ENCODE measurements around the gene LIME1.

LIME1 gene

GRCh38 chr20:63783970-63784369 lies 47.5 kb downstream of the LIME1 start:
- Histone ChIP-seq H3K79me1 (ENCODE audit: low read depth, low read length) (peaks cover 10% of the 10 kb centered on the region), H2BK12ac (ENCODE audit: low read length) (no peak overlapping the region), H3K23ac (ENCODE audit: low read depth, low read length, poor library complexity) (peak overlapping the region; percentile 55), H4K8ac (ENCODE audit: low read depth, low read length) (no peak overlapping the region), H3K9ac (ENCODE audit: low read depth, low read length, poor library complexity) (no peak overlapping the region), H3K4me1 (ENCODE audit: control insufficient read depth in 2 of 2, insufficient read depth in 1 of 2, low read depth in 1 of 2, low read length in 2 of 2) (peaks cover 0 to 7% of the 10 kb centered on the region in 2 donors), H3K4ac (ENCODE audit: low read length) (no peak overlapping the region), H3K18ac (ENCODE audit: low read length) (no peak overlapping the region), H3K27me3 (ENCODE audit: control insufficient read depth in 3 of 3, insufficient read depth in 3 of 3, low read depth in 1 of 3, low read length in 3 of 3) (no peaks in the 10 kb centered on the region), H4K91ac (ENCODE audit: low read depth, low read length, poor library complexity) (no peak overlapping the region), H3K14ac (ENCODE audit: low read length) (no peak overlapping the region), H2BK5ac (ENCODE audit: low read length) (peak overlapping the region; percentile 22), H2BK15ac (ENCODE audit: low read length) (no peak overlapping the region), H3K27ac (replicated peaks; ENCODE audit: low read length) (no peak overlapping the region), H3K36me3 (replicated peaks in 1 of 2; ENCODE audit: control insufficient read depth in 2 of 2, insufficient read depth in 2 of 2, low read length in 2 of 2) (peaks cover 1 to 33% of the 10 kb centered on the region in 2 donors), H2AFZ (ENCODE audit: low read length) (no peak overlapping the region), H3K4me2 (ENCODE audit: insufficient read depth, low read length, poor library complexity, severe bottlenecking) (no peak overlapping the region), H3K9me3 (replicated peaks in 1 of 2; ENCODE audit: control insufficient read depth in 2 of 2, insufficient read depth in 1 of 2, low read depth in 1 of 2, low read length in 2 of 2) (no peaks in the 10 kb centered on the region), H3K4me3 (ENCODE audit: low read length in 2 of 2) (no peak overlapping the region), H2BK120ac (ENCODE audit: low read depth, low read length) (no peak overlapping the region), H2AK5ac (ENCODE audit: low read depth, low read length) (peak overlapping the region; percentile 75)
- WGBS, 2 donors (ENCODE audit: extremely low coverage in 2 of 2, insufficient read length in 2 of 2, insufficient replicate concordance in 1 of 2) = no CpG with 5 or more reads among the region's 16 CpGs
- no peak for DNase-seq (ENCODE audit: low spot score)

DNA sequence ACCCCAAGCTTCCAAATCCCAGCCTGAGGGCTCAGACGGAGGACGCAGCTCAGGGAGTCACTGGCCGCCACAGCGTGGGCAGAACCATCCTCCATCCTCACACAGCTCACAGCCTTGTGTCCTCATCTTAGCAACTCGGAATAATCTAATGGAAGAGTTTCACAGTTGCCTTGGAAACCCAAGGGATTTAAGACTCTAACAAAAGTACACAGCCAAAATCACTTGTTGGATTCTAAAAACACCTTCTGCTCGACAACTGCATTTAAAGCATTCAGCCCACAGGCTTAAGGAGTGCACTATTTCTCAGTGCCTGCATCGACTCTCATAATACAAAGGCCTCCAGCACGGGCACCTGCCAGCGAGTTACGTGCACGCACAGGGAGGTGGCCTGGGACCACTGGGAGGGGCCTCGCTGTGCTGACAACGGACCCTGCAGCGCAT lies 49.2 kb downstream of the LIME1 start:
- H3K4ac ChIP-seq (ENCODE audit: low read length) = no peak overlapping the region
- no peak overlapping the region for H3K23ac ChIP-seq (ENCODE audit: low read depth, low read length, poor library complexity)
- no peak overlapping the region for H3K18ac ChIP-seq (ENCODE audit: low read length)
- H2BK5ac ChIP-seq (ENCODE audit: low read length) = no peak overlapping the region
- H4K91ac ChIP-seq (ENCODE audit: low read depth, low read length, poor library complexity) = no peak overlapping the region
- no peaks in the 10 kb centered on the region for H3K27me3 ChIP-seq (ENCODE audit: control insufficient read depth in 3 of 3, insufficient read depth in 3 of 3, low read depth in 1 of 3, low read length in 3 of 3)
- H3K4me1 ChIP-seq (ENCODE audit: control insufficient read depth in 2 of 2, insufficient read depth in 1 of 2, low read depth in 1 of 2, low read length in 2 of 2) = peaks cover 0 to 7% of the 10 kb centered on the region in 2 donors
- no CpG with 5 or more reads among the region's 14 CpGs for WGBS, 2 donors (ENCODE audit: extremely low coverage in 2 of 2, insufficient read length in 2 of 2, insufficient replicate concordance in 1 of 2)
- no peak overlapping the region for H3K14ac ChIP-seq (ENCODE audit: low read length)
- H3K4me3 ChIP-seq (ENCODE audit: low read length in 2 of 2) = no peak overlapping the region
- no peak overlapping the region for H2AFZ ChIP-seq (ENCODE audit: low read length)
- H3K4me2 ChIP-seq (ENCODE audit: insufficient read depth, low read length, poor library complexity, severe bottlenecking) = no peak overlapping the region
- H2AK5ac ChIP-seq (ENCODE audit: low read depth, low read length) = no peak overlapping the region
- peaks cover 12 to 47% of the 10 kb centered on the region in 2 donors for H3K36me3 ChIP-seq (replicated peaks in 1 of 2; ENCODE audit: control insufficient read depth in 2 of 2, insufficient read depth in 2 of 2, low read length in 2 of 2)
- H3K27ac ChIP-seq (replicated peaks; ENCODE audit: low read length) = no peak overlapping the region
- H2BK120ac ChIP-seq (ENCODE audit: low read depth, low read length) = no peak overlapping the region
- H2BK12ac ChIP-seq (ENCODE audit: low read length) = no peak overlapping the region
- no peaks in the 10 kb centered on the region for H3K9me3 ChIP-seq (replicated peaks in 1 of 2; ENCODE audit: control insufficient read depth in 2 of 2, insufficient read depth in 1 of 2, low read depth in 1 of 2, low read length in 2 of 2)
- no peak overlapping the region for H4K8ac ChIP-seq (ENCODE audit: low read depth, low read length)
- DNase-seq (ENCODE audit: low spot score) = no peak
- H3K79me1 ChIP-seq (ENCODE audit: low read depth, low read length) = peaks cover 18% of the 10 kb centered on the region
- no peak overlapping the region for H2BK15ac ChIP-seq (ENCODE audit: low read length)
- H3K9ac ChIP-seq (ENCODE audit: low read depth, low read length, poor library complexity) = no peak overlapping the region

GRCh38 chr20:63787302-63787701 lies 50.8 kb downstream of the LIME1 start:
- peaks cover 0 to 11% of the 10 kb centered on the region in 2 donors for H3K4me1 ChIP-seq (ENCODE audit: control insufficient read depth in 2 of 2, insufficient read depth in 1 of 2, low read depth in 1 of 2, low read length in 2 of 2)
- no peak overlapping the region for H2BK120ac ChIP-seq (ENCODE audit: low read depth, low read length)
- no peak overlapping the region for H3K27ac ChIP-seq (replicated peaks; ENCODE audit: low read length)
- peak overlapping the region; percentile 17 for H3K4ac ChIP-seq (ENCODE audit: low read length)
- peaks cover 15% of the 10 kb centered on the region for H3K79me1 ChIP-seq (ENCODE audit: low read depth, low read length)
- no peak overlapping the region for H3K4me2 ChIP-seq (ENCODE audit: insufficient read depth, low read length, poor library complexity, severe bottlenecking)
- no peak overlapping the region for H4K91ac ChIP-seq (ENCODE audit: low read depth, low read length, poor library complexity)
- H4K8ac ChIP-seq (ENCODE audit: low read depth, low read length) = no peak overlapping the region
- H3K27me3 ChIP-seq (ENCODE audit: control insufficient read depth in 3 of 3, insufficient read depth in 3 of 3, low read depth in 1 of 3, low read length in 3 of 3) = no peaks in the 10 kb centered on the region
- no peak overlapping the region for H3K18ac ChIP-seq (ENCODE audit: low read length)
- no peaks in the 10 kb centered on the region for H3K9me3 ChIP-seq (replicated peaks in 1 of 2; ENCODE audit: control insufficient read depth in 2 of 2, insufficient read depth in 1 of 2, low read depth in 1 of 2, low read length in 2 of 2)
- H2AFZ ChIP-seq (ENCODE audit: low read length) = no peak overlapping the region
- H3K9ac ChIP-seq (ENCODE audit: low read depth, low read length, poor library complexity) = peak overlapping the region; percentile 38
- H3K36me3 ChIP-seq (replicated peaks in 1 of 2; ENCODE audit: control insufficient read depth in 2 of 2, insufficient read depth in 2 of 2, low read length in 2 of 2) = peaks cover 12 to 49% of the 10 kb centered on the region in 2 donors
- no peak overlapping the region for H3K23ac ChIP-seq (ENCODE audit: low read depth, low read length, poor library complexity)
- no peak overlapping the region for H3K14ac ChIP-seq (ENCODE audit: low read length)
- no CpG with 5 or more reads among the region's 11 CpGs for WGBS, 2 donors (ENCODE audit: extremely low coverage in 2 of 2, insufficient read length in 2 of 2, insufficient replicate concordance in 1 of 2)
- DNase-seq (ENCODE audit: low spot score) = no peak
- H2BK12ac ChIP-seq (ENCODE audit: low read length) = no peak overlapping the region
- no peak overlapping the region for H2BK5ac ChIP-seq (ENCODE audit: low read length)
- no peak overlapping the region for H2AK5ac ChIP-seq (ENCODE audit: low read depth, low read length)
- no peak overlapping the region for H2BK15ac ChIP-seq (ENCODE audit: low read length)
- no peak overlapping the region for H3K4me3 ChIP-seq (ENCODE audit: low read length in 2 of 2)

DNA sequence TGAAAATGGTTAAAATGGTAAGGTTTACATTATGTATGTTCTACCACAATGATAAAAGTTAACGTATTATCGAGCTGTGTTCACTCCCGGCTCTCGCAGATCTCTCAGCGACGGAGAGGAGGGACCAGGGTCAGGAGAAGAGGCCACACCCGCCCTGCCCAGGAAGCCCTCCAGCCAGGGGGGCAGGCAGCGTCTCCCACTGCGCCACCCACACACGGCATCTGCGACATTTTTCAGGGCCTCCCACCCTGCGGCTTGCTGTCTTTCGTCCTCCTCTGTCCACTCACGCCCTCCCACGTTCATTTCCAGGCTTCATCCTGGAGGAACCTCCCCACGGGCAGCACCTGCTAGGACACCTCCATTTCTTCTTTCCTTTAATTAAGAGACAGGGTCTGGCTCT lies 51.3 kb downstream of the LIME1 start:
- no peaks in the 10 kb centered on the region for H3K9me3 ChIP-seq (replicated peaks in 1 of 2; ENCODE audit: control insufficient read depth in 2 of 2, insufficient read depth in 1 of 2, low read depth in 1 of 2, low read length in 2 of 2)
- H3K18ac ChIP-seq (ENCODE audit: low read length) = no peak overlapping the region
- H4K8ac ChIP-seq (ENCODE audit: low read depth, low read length) = no peak overlapping the region
- no peak overlapping the region for H3K4me3 ChIP-seq (ENCODE audit: low read length in 2 of 2)
- H2AFZ ChIP-seq (ENCODE audit: low read length) = no peak overlapping the region
- H3K79me1 ChIP-seq (ENCODE audit: low read depth, low read length) = peaks cover 15% of the 10 kb centered on the region
- H3K4me1 ChIP-seq (ENCODE audit: control insufficient read depth in 2 of 2, insufficient read depth in 1 of 2, low read depth in 1 of 2, low read length in 2 of 2) = peaks cover 0 to 11% of the 10 kb centered on the region in 2 donors
- DNase-seq (ENCODE audit: low spot score) = no peak
- peaks cover 12 to 49% of the 10 kb centered on the region in 2 donors for H3K36me3 ChIP-seq (replicated peaks in 1 of 2; ENCODE audit: control insufficient read depth in 2 of 2, insufficient read depth in 2 of 2, low read length in 2 of 2)
- no peak overlapping the region for H3K4ac ChIP-seq (ENCODE audit: low read length)
- H4K91ac ChIP-seq (ENCODE audit: low read depth, low read length, poor library complexity) = no peak overlapping the region
- H2BK15ac ChIP-seq (ENCODE audit: low read length) = no peak overlapping the region
- H2BK5ac ChIP-seq (ENCODE audit: low read length) = no peak overlapping the region
- H3K4me2 ChIP-seq (ENCODE audit: insufficient read depth, low read length, poor library complexity, severe bottlenecking) = no peak overlapping the region
- no peak overlapping the region for H2BK120ac ChIP-seq (ENCODE audit: low read depth, low read length)
- H3K27ac ChIP-seq (replicated peaks; ENCODE audit: low read length) = no peak overlapping the region
- H3K27me3 ChIP-seq (ENCODE audit: control insufficient read depth in 3 of 3, insufficient read depth in 3 of 3, low read depth in 1 of 3, low read length in 3 of 3) = no peaks in the 10 kb centered on the region
- no peak overlapping the region for H3K23ac ChIP-seq (ENCODE audit: low read depth, low read length, poor library complexity)
- no peak overlapping the region for H3K9ac ChIP-seq (ENCODE audit: low read depth, low read length, poor library complexity)
- peak overlapping the region; percentile 22 for H2BK12ac ChIP-seq (ENCODE audit: low read length)
- no peak overlapping the region for H2AK5ac ChIP-seq (ENCODE audit: low read depth, low read length)
- no CpG with 5 or more reads among the region's 16 CpGs for WGBS, 2 donors (ENCODE audit: extremely low coverage in 2 of 2, insufficient read length in 2 of 2, insufficient replicate concordance in 1 of 2)
- H3K14ac ChIP-seq (ENCODE audit: low read length) = no peak overlapping the region

Data from neuronal stem cell (in vitro differentiated cells).